HG03342 (cell line): ENCODE measurements around the gene SERPINB1.
"Not testable (repeated sequence)": the region's sequence is repeated elsewhere in the genome, so short reads cannot be mapped to it uniquely, and the experiment has no call there.

Source experiments
- ATAC-seq: cut with Tn5 transposase; IDR thresholded peaks from one replicate; pipeline ENCODE4 v1.9.1; 2021; ENCODE audit warnings: mild to moderate bottlenecking, moderate library complexity; ENCODE audit not compliant: unreplicated experiment

Gene SERPINB1

DNA sequence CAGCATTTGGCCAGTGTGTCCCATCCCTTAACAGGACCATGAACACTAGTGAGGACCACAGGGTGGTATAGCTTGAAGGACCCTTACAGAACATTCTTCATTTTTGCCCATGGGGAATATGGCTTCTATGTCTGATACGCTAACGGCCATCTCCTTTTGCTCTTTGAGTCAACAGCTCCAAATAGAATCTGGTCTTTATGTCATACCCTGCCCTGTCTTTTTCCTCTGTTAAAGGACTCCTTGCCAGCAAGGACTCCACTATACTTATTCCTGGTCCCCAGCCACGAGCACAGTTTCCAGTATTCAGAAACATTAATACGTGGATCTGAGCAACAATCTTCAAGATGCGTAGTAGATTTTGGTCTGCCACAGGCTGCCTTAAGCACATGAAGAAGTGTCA lies 22.5 kb downstream of the SERPINB1 start:
- no peak for ATAC-seq

DNA sequence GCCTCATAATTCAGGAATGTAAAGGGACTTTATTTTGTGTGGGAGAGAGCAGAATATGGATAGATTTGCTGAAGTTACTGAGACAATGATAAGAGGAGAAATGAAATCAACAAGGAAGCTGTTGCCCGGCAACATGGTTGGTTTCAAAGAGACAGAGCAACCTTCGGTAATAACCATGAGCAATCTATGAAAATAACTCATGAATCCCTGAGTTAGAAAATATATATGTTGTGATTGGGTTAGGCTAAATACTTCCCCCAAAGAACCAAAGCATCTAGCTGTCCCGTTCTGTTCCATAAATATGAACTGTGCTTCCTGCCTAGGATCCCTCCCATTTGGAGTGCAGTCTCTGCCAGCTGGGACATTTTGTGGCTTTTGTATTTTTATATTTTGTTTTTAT lies 23.1 kb downstream of the SERPINB1 start:
- ATAC-seq = no peak

DNA sequence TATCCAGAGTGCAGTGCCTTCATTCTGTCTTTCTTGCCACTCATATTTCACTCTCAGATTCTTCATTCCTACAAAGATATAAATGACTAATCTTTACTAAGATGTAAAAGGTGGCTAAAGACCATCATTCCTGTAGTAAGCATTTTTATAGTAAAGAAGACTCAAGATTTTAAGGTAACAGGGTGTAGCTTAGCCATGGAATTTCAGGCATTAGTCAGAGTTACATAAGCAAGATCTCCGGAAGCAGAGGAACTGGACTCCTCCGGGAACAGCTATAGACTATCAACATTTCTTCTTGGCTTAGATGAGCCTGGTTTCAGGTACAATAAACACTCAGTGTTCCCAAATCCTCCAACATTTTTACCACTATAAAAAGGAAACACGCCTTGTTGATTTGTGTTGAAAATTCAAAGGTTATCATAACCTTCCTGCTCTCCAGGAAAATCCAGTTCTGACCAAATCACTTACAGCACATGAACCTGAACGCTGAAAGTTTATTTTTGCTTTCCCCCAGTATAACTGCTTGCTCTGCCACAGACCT lies 23.7 kb downstream of the SERPINB1 start:
- no peak for ATAC-seq

DNA sequence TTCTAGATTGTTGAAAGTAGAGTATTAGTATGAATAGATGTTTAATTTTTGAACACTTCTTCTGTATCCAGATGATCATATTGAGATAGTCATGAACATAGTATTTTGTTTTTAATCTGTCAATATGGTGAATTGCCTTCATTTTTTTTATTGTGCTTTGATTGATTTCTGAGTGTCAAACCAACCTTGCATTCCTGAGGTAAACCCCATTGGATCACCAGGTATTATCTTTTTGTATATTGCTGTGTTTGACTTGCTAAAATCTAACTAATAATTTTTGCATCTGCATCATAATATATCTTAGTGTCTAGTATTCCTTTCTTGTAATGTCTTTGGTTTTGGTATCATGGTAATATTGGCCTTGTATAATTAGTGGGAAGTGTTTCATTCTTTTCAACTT lies 25.5 kb downstream of the SERPINB1 start:
- ATAC-seq = no peak

DNA sequence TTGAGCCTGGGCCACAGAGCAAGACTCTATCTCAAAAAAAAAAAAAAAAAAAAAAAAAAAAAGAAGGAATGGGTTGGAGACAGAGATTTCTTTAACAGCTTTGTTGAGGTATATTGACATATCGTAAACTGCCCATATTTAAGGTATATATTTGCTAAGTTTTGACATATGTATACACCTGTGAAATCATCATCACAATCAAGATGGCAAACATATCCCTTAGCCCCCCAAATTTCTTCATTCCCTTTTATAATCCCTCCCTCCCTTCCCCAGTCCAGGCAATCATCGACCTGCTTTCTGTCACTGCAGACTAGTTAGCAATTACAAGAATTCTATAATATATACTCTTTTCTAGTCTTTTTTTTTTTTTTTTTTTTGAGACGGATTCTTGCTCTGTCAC lies 29.0 kb downstream of the SERPINB1 start:
- no peak for ATAC-seq

DNA sequence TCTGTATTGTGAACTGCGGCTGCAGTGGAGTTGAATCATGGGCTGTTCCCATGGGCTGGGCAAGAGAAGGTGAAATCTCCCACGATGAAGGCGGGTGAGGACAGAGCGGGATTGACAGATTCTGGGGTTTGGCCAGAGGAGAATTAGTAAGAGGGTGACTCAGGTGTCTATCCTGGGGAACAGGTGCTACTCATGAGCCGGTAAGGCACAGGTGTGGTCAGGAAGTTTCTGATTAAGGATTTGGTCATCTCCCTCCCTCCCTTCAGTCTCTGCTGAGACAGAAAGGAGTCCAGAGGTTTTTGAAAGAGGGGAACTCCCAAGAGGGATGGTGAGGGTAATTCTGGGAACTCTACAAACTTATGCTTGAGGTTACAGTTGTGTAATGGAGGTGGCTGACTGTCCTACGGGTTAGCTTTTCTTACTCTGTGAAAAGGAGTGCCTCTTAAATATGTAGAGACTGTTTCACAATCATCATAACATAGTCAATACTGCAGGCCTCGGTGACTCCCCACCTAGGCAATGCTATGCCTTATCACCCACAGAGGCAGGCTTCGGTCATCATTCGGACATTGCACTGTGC lies 31.5 kb downstream of the SERPINB1 start:
- no peak for ATAC-seq

DNA sequence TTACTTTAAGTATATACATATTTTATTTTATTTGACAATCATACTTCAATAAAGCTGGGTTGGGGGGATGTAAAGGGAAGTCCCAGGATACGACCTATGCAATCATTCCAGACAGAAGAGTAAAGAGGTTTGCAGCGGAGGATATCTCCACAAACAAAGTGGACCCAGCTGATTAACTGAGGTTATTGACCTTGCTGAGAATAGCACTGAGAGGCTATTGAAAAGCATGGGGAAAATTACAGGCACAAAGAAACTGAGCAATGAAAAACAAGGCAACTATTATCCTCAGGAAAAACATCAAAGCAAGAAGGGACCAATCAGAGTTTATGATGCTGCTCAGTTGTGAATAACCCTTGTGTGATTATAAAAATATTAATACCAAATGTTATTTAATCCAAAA lies 32.6 kb downstream of the SERPINB1 start:
- no peak for ATAC-seq

DNA sequence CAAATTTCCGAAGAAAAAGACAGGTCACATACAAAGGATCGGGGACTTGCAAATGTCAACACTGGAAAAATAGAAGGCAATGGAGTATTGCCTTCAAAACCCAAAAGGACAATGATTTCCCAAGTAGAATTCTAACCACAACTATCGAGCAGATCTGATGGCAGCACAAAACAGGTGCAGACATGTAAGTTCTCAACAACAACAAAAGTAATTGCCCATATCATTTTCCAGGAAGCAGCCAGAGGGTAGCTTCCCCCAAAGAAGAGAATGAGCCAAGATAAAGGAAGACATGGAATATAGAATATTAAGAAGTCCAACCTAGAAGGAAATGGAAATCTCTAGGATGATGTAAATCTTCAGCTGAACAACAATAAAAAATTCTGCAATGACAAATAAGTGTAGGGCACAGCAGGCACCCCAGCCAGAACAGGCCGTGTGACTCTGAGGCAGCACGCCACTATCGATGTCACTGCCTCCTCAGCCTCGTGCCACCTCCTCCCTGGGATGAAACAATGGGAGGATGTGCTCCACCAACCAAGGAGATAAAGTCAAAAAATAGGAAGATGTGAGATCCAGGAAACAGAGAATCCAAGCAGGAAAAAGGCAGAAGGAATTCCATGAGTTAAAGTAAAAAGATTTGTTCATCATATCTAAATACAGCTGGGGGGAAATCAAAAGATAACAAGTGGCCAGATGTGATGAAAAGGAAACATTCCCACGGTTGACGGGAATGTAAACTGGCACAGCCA lies 34.1 kb downstream of the SERPINB1 start:
- no peak for ATAC-seq

DNA sequence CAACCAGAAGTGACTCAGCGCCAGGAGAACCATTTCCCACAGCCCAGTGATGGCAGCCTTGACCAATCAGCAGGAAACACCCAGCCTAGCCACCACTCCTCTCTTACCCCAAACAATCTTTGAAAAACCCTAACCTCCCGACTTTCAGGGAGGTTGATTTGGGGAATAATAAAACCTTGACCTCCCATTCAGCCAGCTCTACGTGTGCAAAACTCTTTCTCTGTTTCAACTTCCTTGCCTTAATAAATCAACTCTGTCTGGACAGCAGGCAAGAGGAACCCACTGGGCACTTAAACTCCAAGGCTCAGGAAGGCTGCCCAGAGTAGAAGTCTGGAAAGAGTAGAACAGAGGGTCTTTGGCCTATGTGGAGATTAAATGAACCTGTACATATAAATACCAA lies 35.0 kb downstream of the SERPINB1 start:
- ATAC-seq = no peak

DNA sequence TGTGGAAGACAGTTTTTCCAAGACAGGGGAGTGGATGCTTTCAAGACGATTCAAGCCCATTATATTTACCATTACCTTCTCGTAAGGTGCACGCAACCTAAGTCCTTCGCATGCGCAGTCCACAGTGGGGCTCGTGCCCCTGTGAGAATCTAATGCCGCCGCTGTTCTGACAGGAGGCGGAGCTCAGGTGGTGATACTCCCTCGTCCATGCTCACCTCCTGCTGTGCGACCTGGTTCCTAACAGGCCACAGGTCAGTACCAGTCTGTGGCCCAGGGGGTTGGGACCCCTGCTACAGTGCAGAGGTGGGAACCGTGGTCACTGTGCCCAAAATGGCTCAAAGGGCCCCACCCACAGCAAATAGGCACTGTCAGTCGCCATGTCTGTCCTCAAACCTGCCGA lies 36.6 kb downstream of the SERPINB1 start:
- no peak for ATAC-seq

DNA sequence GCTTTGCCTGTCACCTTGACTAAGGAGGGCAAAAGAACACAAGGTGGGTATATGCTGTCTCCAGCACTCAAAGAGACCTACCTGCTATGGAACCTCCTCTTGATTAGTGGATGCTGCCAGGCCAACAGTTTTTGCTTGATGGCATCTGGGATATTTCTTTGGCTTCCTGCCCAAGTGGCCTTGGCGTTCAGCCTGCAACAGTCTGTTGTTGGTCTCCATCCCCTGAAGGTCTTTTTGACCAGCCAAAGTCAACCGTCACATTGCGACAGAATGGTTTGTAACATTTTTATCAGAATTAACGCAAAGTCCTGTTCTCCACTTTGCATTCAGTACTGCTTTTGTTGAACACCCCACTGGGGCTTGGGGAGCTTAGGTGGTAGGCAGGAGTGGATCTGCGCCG lies 37.1 kb downstream of the SERPINB1 start:
- no peak for ATAC-seq

DNA sequence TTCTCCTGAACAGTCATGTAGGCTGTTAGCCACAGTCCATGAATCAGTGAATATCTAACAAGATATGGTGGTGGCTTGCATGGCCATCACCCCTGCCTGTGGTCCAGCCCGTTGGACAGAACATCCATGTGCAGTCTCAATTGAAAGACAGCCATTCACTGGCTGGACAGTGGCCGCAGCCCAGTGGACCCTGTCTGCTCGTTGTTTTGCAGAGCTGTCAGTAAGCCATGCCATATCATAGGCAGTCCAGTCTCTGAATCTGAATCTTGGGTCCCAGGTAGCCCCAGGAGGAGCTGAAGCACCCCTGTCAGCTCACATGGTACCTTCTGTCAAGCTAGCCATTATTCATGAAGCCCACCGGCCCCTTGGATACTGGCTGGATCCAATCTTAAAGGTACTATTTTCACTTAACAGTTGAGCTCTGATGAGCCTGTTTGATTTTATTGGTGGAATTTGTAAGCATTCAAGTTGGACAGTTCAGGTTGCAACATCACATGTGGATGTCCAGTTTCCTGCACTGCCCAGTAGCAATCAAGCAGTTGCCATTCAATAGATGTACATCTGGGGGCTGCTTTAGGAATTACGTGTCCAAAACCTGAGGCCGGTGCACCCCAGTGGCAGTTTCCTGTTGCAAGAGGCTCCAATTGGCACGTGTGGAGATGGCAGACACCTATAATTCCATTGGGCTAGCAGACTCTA lies 37.8 kb downstream of the SERPINB1 start:
- no peak for ATAC-seq

DNA sequence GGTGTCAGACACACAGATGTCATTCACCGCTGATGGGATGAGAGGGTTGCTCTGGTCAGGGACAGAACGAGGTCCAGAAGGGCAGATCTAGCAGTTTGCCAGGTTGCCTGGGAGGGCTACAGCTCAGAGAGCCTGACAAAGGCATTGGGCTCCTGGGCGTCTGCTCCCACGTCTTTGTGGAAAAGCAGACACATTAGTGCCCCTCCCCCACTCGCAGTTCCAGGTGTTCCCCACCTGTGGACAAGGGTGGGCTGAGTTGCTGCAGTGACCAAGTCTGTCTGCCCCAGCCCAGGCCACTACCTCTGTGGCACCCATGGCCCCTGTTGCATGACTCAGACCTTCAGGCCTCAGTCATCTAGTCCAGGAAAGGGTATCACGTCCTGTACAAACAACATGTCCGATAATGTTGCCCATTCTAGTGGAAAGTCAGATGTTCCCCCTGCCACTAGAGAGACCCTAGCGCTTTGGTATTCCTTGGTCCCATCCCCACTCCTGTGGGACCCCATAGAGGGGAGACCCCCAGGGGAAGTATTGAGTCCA lies 39.1 kb downstream of the SERPINB1 start:
- no peak for ATAC-seq

DNA sequence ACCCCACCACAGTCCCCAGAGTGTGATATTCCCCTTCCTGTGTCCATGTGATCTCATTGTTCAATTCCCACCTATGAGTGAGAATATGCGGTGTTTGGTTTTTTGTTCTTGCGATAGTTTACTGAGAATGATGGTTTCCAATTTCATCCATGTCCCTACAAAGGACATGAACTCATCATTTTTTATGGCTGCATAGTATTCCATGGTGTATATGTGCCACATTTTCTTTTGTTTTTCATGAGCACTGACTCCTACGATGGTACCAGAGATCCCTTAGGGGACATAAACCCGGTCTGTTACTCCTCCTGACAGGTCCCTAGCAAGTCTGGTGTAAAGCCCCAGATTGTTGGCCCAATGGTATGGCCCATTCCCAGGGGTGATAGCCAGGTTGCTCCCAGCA lies 40.0 kb downstream of the SERPINB1 start:
- ATAC-seq = not testable (repeated sequence)

DNA sequence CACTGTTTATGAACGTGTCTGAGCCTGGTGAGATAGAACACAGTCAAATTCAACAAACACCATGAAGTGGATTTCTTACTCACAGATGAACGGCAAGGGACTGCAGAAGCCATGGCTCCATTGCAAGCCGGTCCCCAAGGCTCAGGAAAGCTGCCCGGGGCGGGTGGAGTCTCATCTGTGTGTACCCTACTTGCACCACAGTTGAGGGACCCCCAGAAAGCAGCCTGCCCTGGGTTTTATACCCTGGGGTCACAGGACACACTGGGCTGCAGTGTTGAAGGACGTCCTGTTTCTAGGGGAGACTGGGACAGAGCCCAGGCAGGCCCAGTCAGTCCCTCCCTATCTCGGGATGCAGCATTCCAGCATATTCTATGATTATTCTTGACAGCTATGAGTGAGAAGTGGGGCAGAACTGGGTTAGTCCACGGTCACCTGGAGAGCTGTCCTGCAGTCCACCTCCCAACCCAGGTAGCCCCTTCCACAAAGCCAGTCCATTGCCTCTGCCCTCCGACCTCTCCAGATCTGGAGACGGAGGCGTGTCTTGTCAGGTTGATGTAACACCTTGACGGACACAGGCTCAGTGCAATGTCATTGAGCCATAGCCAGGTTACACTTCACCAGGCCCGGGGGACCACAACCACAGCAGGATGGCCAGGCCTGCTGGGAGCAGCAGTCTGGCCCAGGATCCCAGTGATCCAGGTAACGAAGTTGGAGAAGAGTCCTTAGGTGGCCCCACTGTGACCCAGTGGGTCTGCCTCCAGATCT lies 40.9 kb downstream of the SERPINB1 start:
- ATAC-seq = no peak

DNA sequence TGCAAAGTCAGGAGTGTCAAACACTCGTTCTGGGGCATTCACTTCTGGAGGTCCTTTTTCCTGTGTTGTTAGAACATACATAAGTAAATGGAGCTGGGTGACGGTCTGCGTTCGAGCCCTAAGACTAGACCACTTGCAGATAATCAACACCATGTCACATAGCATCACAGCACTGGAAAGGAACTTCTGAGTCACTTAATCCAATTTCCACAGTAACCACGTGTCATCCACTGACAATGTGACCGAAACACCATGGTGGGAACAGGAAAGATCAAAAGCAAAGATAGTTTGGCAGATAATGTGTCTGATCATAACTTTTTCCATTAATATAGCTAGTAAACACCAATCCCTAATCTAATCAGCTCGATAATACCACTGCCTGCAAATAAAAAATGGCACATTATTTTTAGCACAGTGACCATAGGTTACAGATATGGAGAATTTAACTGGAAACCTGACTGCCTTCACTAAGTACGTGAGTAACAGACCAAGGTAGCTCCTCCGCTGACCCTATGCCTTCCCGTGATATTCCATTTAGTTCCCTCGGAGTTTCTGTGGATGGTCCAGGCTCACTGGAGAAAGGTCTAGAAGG lies 41.6 kb downstream of the SERPINB1 start:
- no peak for ATAC-seq

DNA sequence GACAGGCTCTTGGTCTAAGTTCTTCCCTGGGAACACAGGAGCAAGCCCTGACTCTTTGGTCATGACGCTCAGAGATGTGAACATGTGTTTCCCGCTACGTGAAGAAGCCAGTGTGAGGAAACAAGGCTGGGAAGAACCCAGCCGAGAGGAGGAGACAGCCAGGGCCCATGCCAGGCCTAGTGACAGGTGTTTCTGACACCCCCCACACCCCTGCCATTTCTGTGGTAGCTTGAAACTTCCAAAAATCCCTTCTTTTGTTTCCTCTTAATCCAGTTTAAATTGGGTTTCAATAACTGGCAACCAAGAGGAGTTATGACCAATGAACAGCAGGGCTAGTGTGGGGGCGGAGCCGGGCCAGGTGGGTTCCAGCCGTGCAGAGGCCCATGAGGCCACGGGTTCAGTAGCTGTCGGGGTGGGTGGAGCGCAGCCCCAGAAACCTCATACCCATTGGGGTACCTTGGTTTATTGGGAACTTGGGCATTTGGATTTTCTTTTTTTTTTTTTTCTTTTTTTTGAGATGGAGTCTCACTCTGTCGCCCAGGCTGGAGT lies 43.0 kb downstream of the SERPINB1 start:
- no peak for ATAC-seq

DNA sequence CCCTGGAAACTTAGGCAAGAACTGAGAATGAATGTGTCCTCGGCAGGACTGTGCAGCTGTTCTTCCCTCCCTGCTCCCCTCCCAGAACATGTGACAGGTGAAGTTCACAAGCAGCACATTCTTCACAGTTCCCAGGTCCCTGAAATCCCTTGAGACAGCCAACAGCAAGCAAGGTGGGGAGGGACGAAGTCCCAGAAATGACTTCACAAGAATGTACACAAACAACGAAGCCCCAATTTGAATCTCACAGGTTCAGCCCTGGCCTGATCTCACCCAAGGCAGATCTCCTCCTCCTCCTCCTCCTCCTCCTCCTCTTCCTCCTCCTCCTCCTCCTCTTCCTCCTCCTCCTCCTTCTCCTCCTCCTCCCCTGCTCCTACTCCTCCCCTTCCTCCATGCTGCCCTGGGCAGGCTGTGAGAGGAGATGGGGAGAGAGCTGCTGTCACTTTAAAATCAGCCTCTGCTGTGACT lies 44.1 kb downstream of the SERPINB1 start:
- ATAC-seq = no peak

DNA sequence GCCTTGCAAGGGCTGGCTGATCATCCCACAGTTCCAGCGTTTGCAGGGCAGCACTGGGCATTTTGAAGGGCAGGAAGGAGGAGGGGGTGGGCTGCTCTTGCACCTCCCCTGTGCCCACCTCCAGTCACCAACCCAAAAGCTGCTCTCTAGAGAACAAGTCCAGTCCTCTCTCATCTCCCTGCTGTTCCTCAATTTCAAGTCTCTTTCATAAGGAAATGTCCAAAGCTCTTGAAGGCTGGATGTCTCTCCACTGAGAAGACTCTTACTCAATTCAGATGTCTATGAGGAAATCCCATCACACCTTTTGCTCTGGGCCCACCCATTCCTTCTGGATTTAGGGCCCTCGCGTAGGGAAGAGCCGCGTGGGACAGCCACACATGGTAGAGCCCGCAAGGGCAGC lies 44.8 kb downstream of the SERPINB1 start:
- no peak for ATAC-seq

DNA sequence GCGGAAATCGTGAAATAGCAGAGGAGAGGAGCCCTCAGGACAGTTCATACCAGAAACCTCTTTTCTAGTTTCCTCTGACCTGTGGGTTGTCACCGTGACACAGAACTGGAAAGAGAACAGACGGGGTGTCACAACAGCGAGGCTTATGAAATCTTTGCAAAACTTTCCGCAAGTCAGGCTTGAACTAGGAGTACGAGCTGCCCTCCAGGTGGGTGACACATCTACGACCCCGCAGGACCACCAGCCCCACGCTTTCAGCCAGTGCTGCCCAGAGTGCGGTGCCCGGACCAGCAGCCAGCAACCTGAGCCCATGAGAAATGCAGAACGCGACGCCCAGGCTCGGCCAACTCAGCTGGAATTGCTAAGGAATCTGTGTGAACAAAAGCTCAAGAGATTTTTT lies 45.7 kb downstream of the SERPINB1 start:
- no peak for ATAC-seq
